Subcutaneous adipose tissue (tissue), 4 donors: ENCODE data around the gene NAV2. TPM values are rescaled to one million over a fixed set of nuclear protein-coding genes. Genes with fewer than 3 reads are reported as not detected.

Source experiments
- total RNA-seq, 4 donors: library from RNA; depleted of rRNA; stranded (reverse); fragments of >200 nt; gene quantifications; one replicate each; pipeline ENCODE4 v1.1.0, GENCODE V29; 2016
- TF ChIP-seq, protein P1 (sequence below): fragments of 450-650 bp; IDR thresholded peaks from one replicate; pipeline ENCODE4 v1.5.1; 2016; ENCODE audit warnings: low read depth, mild to moderate bottlenecking, control low read depth, antibody characterized with exemption, moderate library complexity

Gene NAV2
- total RNA-seq, 4 donors from 2014 or later, result 13.6 to 31.5 (median 27.8) TPM

- TF ChIP-seq, protein P1, sequence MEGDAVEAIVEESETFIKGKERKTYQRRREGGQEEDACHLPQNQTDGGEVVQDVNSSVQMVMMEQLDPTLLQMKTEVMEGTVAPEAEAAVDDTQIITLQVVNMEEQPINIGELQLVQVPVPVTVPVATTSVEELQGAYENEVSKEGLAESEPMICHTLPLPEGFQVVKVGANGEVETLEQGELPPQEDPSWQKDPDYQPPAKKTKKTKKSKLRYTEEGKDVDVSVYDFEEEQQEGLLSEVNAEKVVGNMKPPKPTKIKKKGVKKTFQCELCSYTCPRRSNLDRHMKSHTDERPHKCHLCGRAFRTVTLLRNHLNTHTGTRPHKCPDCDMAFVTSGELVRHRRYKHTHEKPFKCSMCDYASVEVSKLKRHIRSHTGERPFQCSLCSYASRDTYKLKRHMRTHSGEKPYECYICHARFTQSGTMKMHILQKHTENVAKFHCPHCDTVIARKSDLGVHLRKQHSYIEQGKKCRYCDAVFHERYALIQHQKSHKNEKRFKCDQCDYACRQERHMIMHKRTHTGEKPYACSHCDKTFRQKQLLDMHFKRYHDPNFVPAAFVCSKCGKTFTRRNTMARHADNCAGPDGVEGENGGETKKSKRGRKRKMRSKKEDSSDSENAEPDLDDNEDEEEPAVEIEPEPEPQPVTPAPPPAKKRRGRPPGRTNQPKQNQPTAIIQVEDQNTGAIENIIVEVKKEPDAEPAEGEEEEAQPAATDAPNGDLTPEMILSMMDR, result no peak
These were observed 240.7 kb downstream of the NAV2 start for GRCh38 chr11:19953336-19953735.

GRCh38 chr11:19953909-19954308 lies 241.3 kb downstream of the NAV2 start:
- TF ChIP-seq, protein P1, result no peak

- TF ChIP-seq, protein P1, result no peak
These were observed 242.3 kb downstream of the NAV2 start for GRCh38 chr11:19954899-19955298.

DNA sequence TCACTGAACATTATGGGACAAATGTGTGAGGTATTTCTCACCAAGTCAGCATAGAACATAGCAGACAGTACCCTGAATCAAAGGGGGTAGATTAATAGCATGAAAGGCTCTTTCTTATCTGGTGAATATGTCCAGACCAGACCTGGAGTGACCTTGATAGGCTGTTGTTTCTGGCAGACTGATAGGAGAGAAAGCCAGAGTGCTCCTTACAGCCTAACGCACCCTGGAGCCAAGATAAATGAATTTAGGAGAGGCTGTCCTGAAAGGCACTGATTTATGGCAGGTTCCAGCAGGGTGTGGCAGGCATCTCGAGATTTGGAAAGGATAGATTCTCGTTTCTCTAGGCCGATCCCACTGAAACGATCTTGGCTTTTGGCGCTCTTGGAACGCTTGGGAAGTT lies 243.0 kb downstream of the NAV2 start:
- TF ChIP-seq, protein P1, result no peak

- TF ChIP-seq, protein P1, result no peak
These were observed 243.6 kb downstream of the NAV2 start for GRCh38 chr11:19956228-19956627.

DNA sequence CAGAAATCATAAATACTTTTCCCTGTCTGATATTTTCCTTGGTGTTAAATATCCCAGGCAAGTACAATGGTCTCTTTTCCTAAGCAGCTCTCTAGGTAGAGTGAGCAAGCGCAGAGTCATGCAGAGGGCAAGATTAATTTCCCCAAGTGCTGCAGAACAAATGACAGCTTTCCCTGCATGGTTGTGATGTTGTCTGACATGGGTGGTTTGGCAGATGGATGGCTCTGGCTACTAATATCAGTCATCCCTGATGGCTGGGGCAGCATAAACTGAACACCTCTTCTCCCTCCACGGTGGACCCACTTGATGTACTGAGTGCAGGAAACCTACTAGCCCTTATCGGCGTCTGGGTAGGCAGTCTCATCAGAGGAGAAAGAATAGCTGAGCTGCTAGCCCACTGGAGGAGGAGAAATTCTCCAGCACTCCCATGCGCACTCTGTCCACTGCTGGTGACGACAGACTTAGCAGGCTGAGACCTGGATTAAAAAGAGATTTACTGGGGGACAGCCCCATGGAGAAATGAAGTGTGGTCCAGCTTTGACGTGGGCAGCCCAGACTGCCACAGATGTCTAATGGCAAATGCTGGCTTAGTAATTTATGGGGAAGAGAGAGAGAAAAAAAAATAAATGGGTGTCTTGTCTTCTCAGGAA lies 244.8 kb downstream of the NAV2 start:
- TF ChIP-seq, protein P1, result no peak

DNA sequence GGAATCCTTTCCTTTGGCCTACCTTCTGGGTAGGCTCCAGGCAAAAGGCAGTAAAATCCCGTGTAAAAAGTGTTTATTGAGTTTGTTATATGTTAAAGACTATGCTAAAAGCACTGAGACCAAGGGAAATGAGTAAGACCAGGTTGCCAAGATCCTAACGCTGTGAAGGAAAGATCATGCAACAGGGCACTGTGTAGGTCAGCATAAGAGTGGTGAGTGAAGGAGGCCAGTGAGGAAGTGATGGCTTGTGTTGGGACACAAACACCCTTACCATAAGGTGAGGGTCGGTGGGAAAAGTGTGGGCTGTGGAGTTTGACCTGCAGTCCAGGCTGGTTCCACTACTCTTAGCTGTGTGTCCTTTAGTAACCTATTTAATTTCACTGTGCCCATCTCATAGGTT lies 245.6 kb downstream of the NAV2 start:
- TF ChIP-seq, protein P1, result no peak
